Ectodermal cell (in vitro differentiated cells): Measurements from ENCODE around the gene UBAP2. TPM values are rescaled to one million over a fixed set of nuclear protein-coding genes. Genes with fewer than 3 reads are reported as not detected.
A peak's percentile ranks its signal among the peaks of the same experiment; 100 is the strongest.

Experiments used
- H3K27ac ChIP-seq: 2 replicates; pipeline ENCODE4 v1.7.0; 2013; ENCODE audit warnings: mild to moderate bottlenecking, low read depth, low read length; ENCODE audit not compliant: insufficient read depth, poor library complexity, severe bottlenecking
- H3K27me3 ChIP-seq: 2 replicates; pipeline ENCODE4 v1.7.0; 2013; ENCODE audit warnings: mild to moderate bottlenecking, low read length; ENCODE audit not compliant: insufficient read depth, control insufficient read depth, poor library complexity, severe bottlenecking
- H3K36me3 ChIP-seq: one replicate; pipeline ENCODE4 v1.7.0; 2013; ENCODE audit warnings: low read length; ENCODE audit not compliant: control insufficient read depth, insufficient read depth
- H3K4me1 ChIP-seq: one replicate; pipeline ENCODE4 v1.7.0; 2013; ENCODE audit warnings: low read length; ENCODE audit not compliant: control insufficient read depth, insufficient read depth
- H3K4me3 ChIP-seq: 2 replicates; pipeline ENCODE4 v1.7.0; 2013; ENCODE audit warnings: low read depth, low read length, control low read depth; ENCODE audit not compliant: insufficient read depth
- H3K9me3 ChIP-seq: 2 replicates; pipeline ENCODE4 v1.7.0; 2013; ENCODE audit warnings: mild to moderate bottlenecking, low read length, moderate library complexity; ENCODE audit not compliant: control insufficient read depth
- WGBS, 2 experiments: methylation state at CpG; one replicate each; pipeline ENCODE4 v1.1.7; 2013; ENCODE audit warnings: missing lambda C conversion rate in 2 of 2; 5-methylcytosine and 5-hydroxymethylcytosine counted together
- polyA plus RNA-seq, 4 experiments: library from polyadenylated mRNA; stranded (reverse); fragments of 50-300 nt; gene quantifications; one replicate each; pipeline ENCODE4 v1.2.3, GENCODE V29; 2013

The UBAP2 gene, protein sequence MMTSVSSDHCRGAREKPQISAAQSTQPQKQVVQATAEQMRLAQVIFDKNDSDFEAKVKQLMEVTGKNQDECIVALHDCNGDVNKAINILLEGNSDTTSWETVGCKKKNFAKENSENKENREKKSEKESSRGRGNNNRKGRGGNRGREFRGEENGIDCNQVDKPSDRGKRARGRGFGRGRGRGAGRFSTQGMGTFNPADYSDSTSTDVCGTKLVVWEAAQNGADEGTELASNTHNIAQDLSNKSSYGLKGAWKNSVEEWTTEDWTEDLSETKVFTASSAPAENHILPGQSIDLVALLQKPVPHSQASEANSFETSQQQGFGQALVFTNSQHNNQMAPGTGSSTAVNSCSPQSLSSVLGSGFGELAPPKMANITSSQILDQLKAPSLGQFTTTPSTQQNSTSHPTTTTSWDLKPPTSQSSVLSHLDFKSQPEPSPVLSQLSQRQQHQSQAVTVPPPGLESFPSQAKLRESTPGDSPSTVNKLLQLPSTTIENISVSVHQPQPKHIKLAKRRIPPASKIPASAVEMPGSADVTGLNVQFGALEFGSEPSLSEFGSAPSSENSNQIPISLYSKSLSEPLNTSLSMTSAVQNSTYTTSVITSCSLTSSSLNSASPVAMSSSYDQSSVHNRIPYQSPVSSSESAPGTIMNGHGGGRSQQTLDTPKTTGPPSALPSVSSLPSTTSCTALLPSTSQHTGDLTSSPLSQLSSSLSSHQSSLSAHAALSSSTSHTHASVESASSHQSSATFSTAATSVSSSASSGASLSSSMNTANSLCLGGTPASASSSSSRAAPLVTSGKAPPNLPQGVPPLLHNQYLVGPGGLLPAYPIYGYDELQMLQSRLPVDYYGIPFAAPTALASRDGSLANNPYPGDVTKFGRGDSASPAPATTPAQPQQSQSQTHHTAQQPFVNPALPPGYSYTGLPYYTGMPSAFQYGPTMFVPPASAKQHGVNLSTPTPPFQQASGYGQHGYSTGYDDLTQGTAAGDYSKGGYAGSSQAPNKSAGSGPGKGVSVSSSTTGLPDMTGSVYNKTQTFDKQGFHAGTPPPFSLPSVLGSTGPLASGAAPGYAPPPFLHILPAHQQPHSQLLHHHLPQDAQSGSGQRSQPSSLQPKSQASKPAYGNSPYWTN
- polyA plus RNA-seq (2013, experiment 1 of 4): 52.1 TPM
- polyA plus RNA-seq (2013, experiment 2 of 4): 49.3 TPM
- polyA plus RNA-seq (2013, experiment 3 of 4): 36.0 TPM
- polyA plus RNA-seq (2013, experiment 4 of 4): 37.9 TPM

DNA sequence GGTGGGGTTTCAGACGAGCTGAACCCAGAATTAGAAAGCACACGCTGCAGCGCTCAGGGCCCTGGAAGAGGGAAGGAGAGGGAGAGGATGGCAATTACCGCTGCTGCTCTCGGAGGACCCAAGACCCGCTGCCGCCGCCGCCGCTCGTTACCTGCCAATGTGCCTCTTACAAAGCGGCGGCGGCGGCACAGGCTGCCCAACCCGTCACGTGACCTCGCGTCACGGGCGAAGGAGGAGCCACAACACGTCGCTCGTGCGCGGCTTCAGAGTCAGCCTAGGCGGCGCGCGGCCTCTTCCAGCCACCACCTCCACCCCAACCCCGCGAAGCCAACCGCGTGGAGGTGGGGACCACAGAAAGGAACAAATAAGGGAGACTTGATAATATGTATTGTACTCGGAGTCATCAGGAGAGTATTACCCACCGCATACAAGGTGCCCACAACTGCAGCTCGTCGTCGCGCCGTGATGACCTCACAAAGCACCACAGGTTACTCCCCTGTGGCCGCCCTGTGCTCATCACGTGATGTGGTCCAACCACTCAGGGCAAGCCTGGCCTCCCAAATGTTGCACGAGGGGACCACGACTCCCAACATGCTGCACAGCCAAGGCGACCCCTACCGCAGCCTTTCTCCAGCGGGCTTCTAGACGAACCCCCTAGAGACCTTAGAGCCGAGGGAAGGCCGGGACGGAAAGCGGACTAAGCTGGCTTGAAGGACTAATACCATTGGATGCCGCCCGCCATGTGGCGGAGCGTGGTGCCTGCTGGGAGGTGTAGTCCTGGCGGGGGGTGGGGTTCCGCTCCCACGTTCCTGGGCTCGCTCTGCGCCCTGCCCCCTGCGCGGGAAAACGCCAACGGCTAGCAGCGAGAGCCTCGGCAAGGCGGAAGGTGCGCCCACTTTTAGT, at the start of gene UBAP2:
Gene UBAP2, minus strand, starts transcription at position 161 of the 903 bp plus-strand sequence. CDS start 31,739 bp downstream, outside the sequence.
- Histone ChIP-seq H3K36me3 (no peaks in the 10 kb centered on the region), H3K4me1 (peaks cover 9% of the 10 kb centered on the region), H3K9me3 (no peaks in the 10 kb centered on the region), H3K27me3 (no peaks in the 10 kb centered on the region), H3K27ac (peak within 1 kb of the TSS; percentile 98), H3K4me3 (peak within 1 kb of the TSS; percentile 96)
- WGBS, 2 experiments: 0% methylated on average over 70 of the region's 70 CpGs

DNA sequence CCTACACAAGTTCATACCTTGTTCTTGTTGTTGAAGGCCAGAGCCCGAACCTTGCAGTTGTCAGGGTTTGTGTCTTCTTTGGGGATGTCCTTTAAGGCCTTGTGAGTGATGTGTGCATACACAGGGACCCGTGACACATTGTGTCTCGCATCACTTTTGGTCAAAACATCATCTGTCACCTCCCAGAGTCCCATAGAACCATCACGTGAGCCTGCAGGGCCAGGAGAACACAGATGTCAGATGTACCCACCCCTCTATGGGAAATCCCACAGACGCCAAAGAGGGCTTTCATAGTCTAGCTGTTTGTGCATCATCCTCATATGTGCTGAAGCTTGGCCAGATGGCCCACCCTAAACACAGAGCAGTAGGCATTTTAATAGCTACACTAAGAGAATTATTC, 49.6 kb upstream of the UBAP2 start:
- Histone ChIP-seq H3K27ac (no peak overlapping the region), H3K4me3 (no peak overlapping the region), H3K9me3 (no peaks in the 10 kb centered on the region), H3K4me1 (no peaks in the 10 kb centered on the region), H3K27me3 (no peaks in the 10 kb centered on the region), H3K36me3 (peaks cover 53% of the 10 kb centered on the region)
- WGBS, 2 experiments: 92 to 96% methylated on average over 5 of the region's 5 CpGs

DNA sequence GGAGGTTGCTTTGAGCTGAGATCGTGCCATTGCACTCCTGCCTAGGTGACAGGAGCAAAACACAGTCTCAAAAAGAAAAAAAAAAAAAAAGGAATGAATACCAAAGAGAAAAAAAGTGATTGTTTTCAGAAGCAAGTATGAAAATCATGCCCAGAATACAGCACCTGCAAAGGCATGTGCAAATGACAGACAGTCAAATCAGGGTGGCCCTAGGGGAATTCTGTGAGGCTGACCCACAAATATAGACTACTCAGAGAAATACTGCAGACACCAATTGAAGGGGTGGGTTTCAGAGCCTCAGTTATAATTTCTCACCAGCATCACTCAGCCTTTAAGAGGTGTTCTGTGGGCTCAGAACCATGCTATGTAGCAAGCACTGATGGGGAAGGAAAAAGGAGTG, 49.2 kb upstream of the UBAP2 start:
- H3K4me3 ChIP-seq: no peak overlapping the region
- no peaks in the 10 kb centered on the region for H3K9me3 ChIP-seq
- no peaks in the 10 kb centered on the region for H3K4me1 ChIP-seq
- WGBS, 2 experiments: 93 to 95% methylated on average over 1 of the region's 1 CpG
- H3K36me3 ChIP-seq: peaks cover 53% of the 10 kb centered on the region
- no peaks in the 10 kb centered on the region for H3K27me3 ChIP-seq
- H3K27ac ChIP-seq: no peak overlapping the region

DNA sequence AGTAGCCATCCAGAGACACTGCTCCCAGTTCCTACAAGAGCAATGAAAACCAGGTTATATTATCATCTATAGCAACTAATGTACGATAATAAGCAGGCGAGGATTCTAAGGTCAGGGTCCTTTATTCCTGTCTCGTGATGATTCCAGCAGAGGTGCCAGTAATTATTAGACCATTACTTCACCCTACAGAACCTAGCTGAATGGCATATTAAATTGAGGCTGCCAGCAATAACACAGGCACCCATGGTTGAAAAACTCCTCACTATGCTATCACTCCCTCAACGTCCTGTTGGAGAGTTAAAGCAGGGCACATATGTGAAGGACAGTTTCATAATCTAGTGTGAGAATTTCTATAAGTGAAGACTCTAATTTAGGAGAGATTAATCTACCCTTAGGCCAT, 48.1 kb upstream of the UBAP2 start:
- Histone ChIP-seq H3K36me3 (peaks cover 43% of the 10 kb centered on the region), H3K27ac (no peak overlapping the region), H3K9me3 (no peaks in the 10 kb centered on the region), H3K4me1 (no peaks in the 10 kb centered on the region), H3K4me3 (no peak overlapping the region), H3K27me3 (no peaks in the 10 kb centered on the region)
- 96 to 98% methylated on average over 4 of the region's 4 CpGs for WGBS, 2 experiments

DNA sequence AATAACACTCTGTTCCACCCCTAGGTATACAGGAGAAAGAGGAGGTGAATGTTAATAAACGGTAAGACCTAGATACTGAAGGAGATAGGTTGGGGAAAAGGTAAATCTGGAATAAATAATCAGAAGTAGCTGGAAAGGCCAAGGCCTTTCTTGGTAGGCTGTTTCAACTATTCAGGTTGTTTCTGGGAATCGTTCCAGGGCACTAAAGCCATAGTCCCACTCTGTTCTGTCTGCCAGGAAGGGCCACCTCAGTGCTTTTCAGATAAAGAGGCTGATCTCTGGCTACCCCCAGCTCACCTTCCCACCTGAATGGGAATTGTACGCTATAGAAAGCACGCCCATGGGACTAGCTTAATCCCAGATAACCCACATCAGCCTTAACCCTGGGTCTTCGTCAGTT, 44.9 kb upstream of the UBAP2 start:
- 89 to 92% methylated on average over 5 of the region's 5 CpGs for WGBS, 2 experiments
- H3K27ac ChIP-seq: no peak overlapping the region
- H3K4me1 ChIP-seq: no peaks in the 10 kb centered on the region
- H3K9me3 ChIP-seq: no peaks in the 10 kb centered on the region
- H3K27me3 ChIP-seq: no peaks in the 10 kb centered on the region
- peaks cover 52% of the 10 kb centered on the region for H3K36me3 ChIP-seq
- no peak overlapping the region for H3K4me3 ChIP-seq

DNA sequence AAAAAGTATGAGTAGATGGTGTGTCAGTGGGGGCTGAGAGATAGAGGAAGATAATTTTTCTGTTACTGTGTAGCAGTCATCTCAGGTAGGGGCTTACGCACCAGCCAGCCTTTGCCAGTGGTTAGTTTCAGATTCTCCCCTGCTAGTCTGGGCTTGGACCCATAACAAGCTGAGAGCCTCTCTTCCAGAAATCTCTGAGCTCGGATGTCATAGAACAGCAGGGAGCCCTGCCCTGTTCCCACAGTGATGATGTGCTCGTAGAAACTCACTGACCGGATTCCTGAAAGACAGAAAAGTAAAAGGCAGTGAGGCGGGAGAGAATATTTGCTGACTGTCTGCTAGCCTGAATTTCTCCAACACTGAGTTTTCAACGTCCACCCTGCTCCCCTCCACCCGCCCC, 40.6 kb upstream of the UBAP2 start:
- Histone ChIP-seq H3K27ac (no peak overlapping the region), H3K4me3 (no peak overlapping the region), H3K4me1 (no peaks in the 10 kb centered on the region), H3K27me3 (no peaks in the 10 kb centered on the region), H3K9me3 (no peaks in the 10 kb centered on the region), H3K36me3 (peaks cover 37% of the 10 kb centered on the region)
- WGBS, 2 experiments: 89 to 93% methylated on average over 7 of the region's 7 CpGs

DNA sequence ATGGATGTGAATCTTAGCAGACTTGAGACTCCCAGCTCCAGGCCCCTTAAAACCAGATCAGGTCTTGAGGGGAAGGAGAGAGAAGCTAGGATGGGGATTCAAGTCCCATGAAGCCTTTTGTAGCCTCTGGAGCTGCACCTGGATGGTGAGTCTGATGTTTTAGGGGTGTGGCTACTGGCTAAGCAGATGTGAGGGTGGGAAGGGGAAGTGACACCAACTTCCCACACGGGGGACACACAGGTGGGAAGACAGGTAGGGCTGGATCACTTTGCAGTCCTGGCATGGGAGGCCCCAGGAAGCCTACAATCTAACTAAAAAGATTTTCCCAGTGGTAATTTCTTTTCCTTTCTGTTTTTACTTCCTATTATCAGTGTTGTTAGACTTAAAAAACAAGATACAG, 38.7 kb upstream of the UBAP2 start:
- Histone ChIP-seq H3K27me3 (no peaks in the 10 kb centered on the region), H3K4me3 (no peak overlapping the region), H3K27ac (no peak overlapping the region), H3K9me3 (no peaks in the 10 kb centered on the region), H3K36me3 (peaks cover 31% of the 10 kb centered on the region), H3K4me1 (no peaks in the 10 kb centered on the region)
- WGBS, 2 experiments: 90 to 91% methylated on average over 1 of the region's 1 CpG

DNA sequence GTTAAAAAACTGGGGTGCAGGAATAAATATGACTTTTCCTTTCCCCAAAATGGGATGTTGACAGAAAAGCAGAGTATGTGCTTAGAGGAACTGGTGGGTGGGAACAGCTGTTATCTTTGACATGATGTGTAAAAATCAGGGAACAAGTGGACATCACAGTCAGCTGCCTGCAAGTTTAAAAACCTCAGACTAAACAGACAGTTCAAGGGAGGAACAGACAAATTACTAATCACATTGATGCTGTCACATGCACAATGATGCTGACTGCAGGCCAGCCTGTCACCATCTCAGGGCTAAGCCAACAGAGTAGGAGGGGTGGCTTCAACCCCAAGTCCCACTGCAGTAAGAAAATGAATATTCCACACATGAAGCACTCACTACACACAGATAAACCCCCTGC, 38.2 kb upstream of the UBAP2 start:
- no peak overlapping the region for H3K27ac ChIP-seq
- peaks cover 31% of the 10 kb centered on the region for H3K36me3 ChIP-seq
- H3K4me1 ChIP-seq: no peaks in the 10 kb centered on the region
- H3K9me3 ChIP-seq: no peaks in the 10 kb centered on the region
- H3K4me3 ChIP-seq: no peak overlapping the region
- no peaks in the 10 kb centered on the region for H3K27me3 ChIP-seq
